ENCODE data around the gene STX11. TPM values are rescaled to one million over a fixed set of nuclear protein-coding genes. Genes with fewer than 3 reads are reported as not detected.
"Not testable (repeated sequence)": the region's sequence is repeated elsewhere in the genome, so short reads cannot be mapped to it uniquely, and the experiment has no call there.

The STX11 gene
- total and polyA plus RNA-seq, 10 donors, result 5.9 to 76.0 (median 42.0) TPM

- WGBS, 5 donors, result 83 to 88% (median 84%) methylated on average over 3 of the region's 3 CpGs
- TF ChIP-seq POLR2A (IDR thresholded peaks at IDR 0.05) (no peak), CTCF (IDR thresholded peaks at IDR 0.05 in 8 of 11, conservative IDR thresholded peaks at IDR 0.05 in 3 of 11) (no peak), POLR2AphosphoS5 (IDR thresholded peaks at IDR 0.05) (no peak)
- H3K4me3 ChIP-seq, result no peak overlapping the region
- no peak for DNase-seq
- peaks cover 0 to 39% (median 0%) of the 10 kb centered on the region in 6 donors for H3K36me3 ChIP-seq
- H3K4me1 ChIP-seq, result peaks cover 0 to 66% (median 29%) of the 10 kb centered on the region in 6 donors
- intact Hi-C loops (cut with DNase I; ENCODE audit: low total_unique reads), result no loop called here
- H3K27me3 ChIP-seq (replicated peaks in 1 of 7), result no peaks in the 10 kb centered on the region
- H3K9me3 ChIP-seq, result no peaks in the 10 kb centered on the region
- no peak overlapping the region for H3K27ac ChIP-seq
Measured at GRCh38 chr6:144178323-144178722, 28.0 kb downstream of the STX11 start.

DNA sequence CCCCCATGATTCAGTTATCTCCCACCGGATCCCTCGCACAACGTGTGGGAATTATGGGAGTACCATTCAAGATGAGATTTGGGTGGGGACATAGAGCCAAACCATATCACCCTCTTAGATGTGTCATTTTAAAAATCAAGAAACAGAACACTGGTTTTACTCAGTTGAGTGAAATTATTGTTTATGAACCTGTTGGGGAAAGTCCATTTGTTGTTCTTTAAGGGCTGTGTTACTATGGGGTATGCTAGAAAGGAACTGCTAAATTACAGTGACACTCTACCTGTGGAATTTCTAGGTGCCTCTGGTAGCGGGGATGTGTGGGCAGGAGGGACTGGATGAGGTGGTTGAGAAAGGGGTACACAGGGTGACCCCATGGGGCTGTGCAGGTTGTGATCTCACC is 28.9 kb downstream of the STX11 start:
- Histone ChIP-seq H3K36me3 (peaks cover 0 to 40% (median 0%) of the 10 kb centered on the region in 6 donors), H3K27me3 (replicated peaks in 1 of 7) (no peaks in the 10 kb centered on the region), H3K27ac (peak overlapping the region in 3 of 8 donors; percentile 52 to 60 (median 54)), H3K4me1 (peaks cover 0 to 70% (median 29%) of the 10 kb centered on the region in 6 donors), H3K9me3 (no peaks in the 10 kb centered on the region), H3K4me3 (peak overlapping the region in 1 of 8 donors; percentile 3)
- TF ChIP-seq POLR2AphosphoS5 (IDR thresholded peaks at IDR 0.05) (no peak), POLR2A (IDR thresholded peaks at IDR 0.05) (no peak), CTCF (IDR thresholded peaks at IDR 0.05 in 8 of 11, conservative IDR thresholded peaks at IDR 0.05 in 3 of 11) (no peak)
- no peak for DNase-seq
- 85 to 95% (median 89%) methylated on average over 4 of the region's 4 CpGs for WGBS, 5 donors
- intact Hi-C loops (cut with DNase I; ENCODE audit: low total_unique reads), result no loop called here

DNA sequence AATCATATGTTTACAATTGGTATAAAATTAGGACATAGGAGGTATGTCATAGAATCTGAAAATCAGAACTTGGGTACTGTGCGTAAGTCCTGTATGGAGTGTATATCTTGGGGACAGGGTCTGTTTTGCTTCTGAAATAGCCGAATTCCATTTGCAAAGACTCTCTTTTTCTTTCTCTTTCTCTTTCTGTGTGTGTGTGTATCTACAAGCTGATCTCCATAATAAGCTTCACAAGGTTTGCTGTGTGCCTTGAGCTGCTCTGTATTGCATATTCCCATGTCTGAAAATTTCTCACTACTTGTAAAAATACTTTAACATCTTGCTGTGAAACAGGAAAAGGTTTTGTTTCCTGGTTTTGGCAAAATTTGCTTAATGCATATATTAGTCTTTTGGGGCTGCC is 29.5 kb downstream of the STX11 start:
- Histone ChIP-seq H3K36me3 (peaks cover 0 to 40% (median 0%) of the 10 kb centered on the region in 6 donors), H3K4me3 (peak overlapping the region in 1 of 8 donors; percentile 3), H3K4me1 (peaks cover 0 to 70% (median 29%) of the 10 kb centered on the region in 6 donors), H3K9me3 (no peaks in the 10 kb centered on the region), H3K27ac (peak overlapping the region in 4 of 8 donors; percentile 0 to 60 (median 53)), H3K27me3 (replicated peaks in 1 of 7) (no peaks in the 10 kb centered on the region)
- no peak for DNase-seq
- WGBS, 5 donors, result 64 to 80% (median 67%) methylated on average over 2 of the region's 2 CpGs
- no peak for TF ChIP-seq POLR2AphosphoS5 (IDR thresholded peaks at IDR 0.05)
- TF ChIP-seq CTCF (IDR thresholded peaks at IDR 0.05 in 8 of 11, conservative IDR thresholded peaks at IDR 0.05 in 3 of 11), result no peak
- no peak for TF ChIP-seq POLR2A (IDR thresholded peaks at IDR 0.05)
- intact Hi-C loops (cut with DNase I; ENCODE audit: low total_unique reads), result no loop called here

GRCh38 chr6:144180354-144180753 is 30.0 kb downstream of the STX11 start:
- WGBS, 5 donors, result 29 to 53% (median 48%) methylated on average over 1 of the region's 1 CpG
- Histone ChIP-seq H3K4me1 (peaks cover 0 to 70% (median 29%) of the 10 kb centered on the region in 6 donors), H3K36me3 (peaks cover 0 to 35% (median 0%) of the 10 kb centered on the region in 6 donors), H3K4me3 (peak overlapping the region in 1 of 8 donors; percentile 3), H3K27ac (peak overlapping the region in 5 of 8 donors; percentile 0 to 60 (median 52))
- H3K9me3 ChIP-seq; DNase-seq; H3K27me3 ChIP-seq (replicated peaks in 1 of 7); intact Hi-C loops (cut with DNase I; ENCODE audit: low total_unique reads): not testable (repeated sequence)

Measured in spleen (tissue), 11 donors.